Left colon (tissue), 2 donors: ENCODE data around the gene TRMT2A. TPM values are rescaled to one million over a fixed set of nuclear protein-coding genes. Genes with fewer than 3 reads are reported as not detected.
"Not testable (repeated sequence)": the region's sequence is repeated elsewhere in the genome, so short reads cannot be mapped to it uniquely, and the experiment has no call there.

Experiments used
- ATAC-seq: fragments of 200-7000 bp; cut with Tn5 transposase; one replicate; pipeline ENCODE4 v1.9.1; 2020; ENCODE audit warnings: mild to moderate bottlenecking, moderate library complexity
- DNase-seq, 2 donors: peaks; one replicate each; pipeline ENCODE4 v3.0.0-alpha.2; 2020
- intact Hi-C, 2 donors: fragments of 100-400 bp; cut with DNase I in 1 of 2; cut with micrococcal nuclease in 1 of 2; formaldehyde crosslinking; loops; one replicate each; pipeline versions ENCODE4 v1.11.2 to v1.14.0; 2022; cut with DNase I, micrococcal nuclease
- long read RNA-seq: library from polyadenylated mRNA; unstranded; transcript quantifications from one replicate; pipeline ENCODE4 v2.0.0, GENCODE V29; 2021
- total RNA-seq, 2 donors: library from RNA; stranded (reverse); fragmentation: NEBNext Ultra II Directional; extraction: Animal tissue kit (Norgen Biotek cat#: 25700); gene quantifications; one replicate each; pipeline ENCODE4 v1.2.1, GENCODE V29; 2021
- donor health status: DM: no; HTN: no; CAD: no.
- donor health status: DM: yes; HTN: yes; CAD: no.

The TRMT2A gene, protein sequence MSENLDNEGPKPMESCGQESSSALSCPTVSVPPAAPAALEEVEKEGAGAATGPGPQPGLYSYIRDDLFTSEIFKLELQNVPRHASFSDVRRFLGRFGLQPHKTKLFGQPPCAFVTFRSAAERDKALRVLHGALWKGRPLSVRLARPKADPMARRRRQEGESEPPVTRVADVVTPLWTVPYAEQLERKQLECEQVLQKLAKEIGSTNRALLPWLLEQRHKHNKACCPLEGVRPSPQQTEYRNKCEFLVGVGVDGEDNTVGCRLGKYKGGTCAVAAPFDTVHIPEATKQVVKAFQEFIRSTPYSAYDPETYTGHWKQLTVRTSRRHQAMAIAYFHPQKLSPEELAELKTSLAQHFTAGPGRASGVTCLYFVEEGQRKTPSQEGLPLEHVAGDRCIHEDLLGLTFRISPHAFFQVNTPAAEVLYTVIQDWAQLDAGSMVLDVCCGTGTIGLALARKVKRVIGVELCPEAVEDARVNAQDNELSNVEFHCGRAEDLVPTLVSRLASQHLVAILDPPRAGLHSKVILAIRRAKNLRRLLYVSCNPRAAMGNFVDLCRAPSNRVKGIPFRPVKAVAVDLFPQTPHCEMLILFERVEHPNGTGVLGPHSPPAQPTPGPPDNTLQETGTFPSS
- total RNA-seq: 10 to 100 TPM; 33.3 to 36.4 TPM
- long read RNA-seq, transcript TRMT2A-201 (12 exons, 2,964 nt): major isoform, 21 of 50 reads
- long read RNA-seq, partial matches to known transcripts: 6 of 50 reads
- long read RNA-seq, other reads (novel, unspliced or antisense): 17 of 50 reads

DNA sequence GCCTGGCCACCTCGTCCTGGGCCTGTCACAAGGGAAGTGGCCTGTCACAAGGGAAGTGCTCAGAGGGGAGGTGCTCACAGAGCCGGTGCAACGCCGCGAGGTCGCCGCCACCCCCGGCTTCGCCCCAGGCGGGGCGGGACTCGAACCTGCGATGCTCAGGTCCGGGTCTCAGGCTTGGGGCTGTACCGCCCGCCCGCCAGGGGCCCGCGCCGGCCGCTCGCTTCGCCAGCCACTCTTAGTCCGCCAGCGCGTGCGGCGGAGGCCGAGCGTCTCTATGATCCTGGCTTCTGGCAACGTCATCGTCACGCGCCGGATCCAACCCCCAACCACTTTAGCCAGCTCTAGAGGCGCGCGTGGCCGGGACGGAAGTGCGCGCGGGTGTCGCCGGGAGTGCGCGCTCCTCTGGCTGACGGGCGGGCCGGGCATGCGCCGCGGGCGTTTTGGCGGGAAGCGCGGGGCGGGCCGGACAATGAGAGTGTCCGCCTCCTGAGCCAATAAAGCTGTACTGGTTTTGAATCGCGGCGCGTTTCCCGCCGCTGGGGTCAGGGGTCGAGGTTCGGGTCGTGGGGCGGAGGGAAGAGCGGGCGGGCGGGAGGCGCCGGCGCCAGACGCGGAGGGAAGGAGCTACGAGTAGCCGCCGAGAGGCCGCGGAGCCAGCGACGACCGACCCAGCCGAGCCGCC lies at the start of gene TRMT2A:
Gene TRMT2A, minus strand, starts transcription at position 276 of the 682 bp plus-strand sequence. CDS start 320 bp downstream, outside the sequence.
- peak; percentile 97 to 99 for DNase-seq
- intact Hi-C loops: no loop called here
- ATAC-seq: peak; percentile 87

DNA sequence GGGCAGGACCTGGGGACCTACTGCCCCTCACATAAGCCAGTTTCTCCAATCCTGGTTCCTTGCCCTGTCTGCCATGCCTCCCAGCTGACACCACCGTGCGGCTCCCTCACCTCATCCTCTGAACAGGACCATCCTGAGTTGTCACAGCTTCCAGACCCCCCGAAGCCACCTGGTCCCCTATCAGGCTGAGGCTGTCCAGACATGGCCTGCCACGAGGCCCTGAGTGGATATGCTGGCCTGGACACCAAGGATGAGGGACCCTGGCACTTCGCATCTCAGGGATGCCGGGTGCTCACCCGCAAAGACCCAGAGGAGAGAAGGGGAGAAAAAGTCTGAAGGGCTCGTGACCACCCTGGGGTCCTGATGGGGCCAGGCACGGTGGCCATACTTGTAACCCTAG lies 49.7 kb upstream of the TRMT2A start:
- intact Hi-C loops: no loop called here
- no peak for ATAC-seq

DNA sequence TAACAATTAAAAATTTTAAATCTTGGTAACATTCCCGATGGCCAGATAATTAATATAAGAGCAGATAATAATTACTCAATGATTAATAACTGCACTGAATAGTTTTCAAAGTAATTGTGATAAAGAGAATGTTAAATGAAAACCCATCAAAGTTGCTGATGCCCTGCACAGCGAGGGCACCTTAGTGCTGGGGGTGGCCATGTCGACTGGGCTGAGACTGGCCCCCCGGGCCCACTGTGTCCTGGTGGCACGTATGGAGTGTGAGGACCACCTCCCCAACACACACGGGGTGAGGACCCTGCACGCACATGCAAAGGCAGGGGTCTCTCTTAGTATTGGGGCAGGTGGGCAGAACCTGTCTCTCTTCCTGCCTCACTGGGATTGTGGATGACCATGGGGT lies 48.9 kb upstream of the TRMT2A start:
- DNase-seq (no peak), ATAC-seq (no peak)
- intact Hi-C loops: no loop called here

More for the DNA sequence above, 49.7 kb upstream of the TRMT2A start:
- no peak for DNase-seq

DNA sequence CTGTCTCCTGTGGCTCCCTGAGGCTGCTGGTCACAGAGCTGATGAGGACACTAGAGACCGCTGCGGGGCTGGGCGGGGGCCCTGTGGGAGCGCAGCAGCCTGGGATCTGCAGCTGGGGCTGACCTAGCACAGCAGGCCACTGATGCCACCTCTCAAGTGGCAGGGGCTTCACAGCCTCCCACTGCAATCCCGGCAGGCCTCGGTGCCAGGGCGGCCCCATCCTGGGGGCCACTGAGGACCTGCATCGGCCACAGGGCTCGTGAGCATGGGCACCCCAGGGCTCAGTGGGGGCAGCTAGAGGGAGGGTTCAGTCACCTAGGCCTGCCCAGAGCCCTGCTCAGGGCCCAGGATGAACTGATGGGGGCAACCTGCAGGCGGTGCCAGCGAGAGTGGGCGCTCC lies 48.4 kb upstream of the TRMT2A start:
- intact Hi-C loops: no loop called here
- DNase-seq (no peak), ATAC-seq (no peak)

DNA sequence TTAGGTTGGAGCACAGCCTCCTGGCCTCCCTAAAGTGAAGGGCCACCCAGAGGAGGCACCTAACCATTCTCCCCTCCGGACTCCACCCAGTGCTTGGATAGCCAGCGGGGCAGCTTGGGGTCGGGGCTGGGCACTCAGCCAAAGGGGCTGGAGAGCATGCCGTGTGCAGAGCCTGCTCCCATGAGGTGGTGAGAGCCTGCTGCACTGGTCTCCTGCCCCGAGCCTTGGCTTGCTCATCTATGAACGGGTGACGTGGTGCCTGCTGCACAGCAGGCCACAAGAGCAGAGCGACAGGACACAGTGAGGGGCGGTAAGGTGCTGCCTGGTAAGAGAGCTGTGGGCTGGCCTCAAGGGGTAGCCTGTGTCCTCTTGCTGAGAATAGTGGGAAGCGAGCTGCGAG lies 47.8 kb upstream of the TRMT2A start:
- no peak for ATAC-seq
- intact Hi-C loops: no loop called here
- no peak for DNase-seq

DNA sequence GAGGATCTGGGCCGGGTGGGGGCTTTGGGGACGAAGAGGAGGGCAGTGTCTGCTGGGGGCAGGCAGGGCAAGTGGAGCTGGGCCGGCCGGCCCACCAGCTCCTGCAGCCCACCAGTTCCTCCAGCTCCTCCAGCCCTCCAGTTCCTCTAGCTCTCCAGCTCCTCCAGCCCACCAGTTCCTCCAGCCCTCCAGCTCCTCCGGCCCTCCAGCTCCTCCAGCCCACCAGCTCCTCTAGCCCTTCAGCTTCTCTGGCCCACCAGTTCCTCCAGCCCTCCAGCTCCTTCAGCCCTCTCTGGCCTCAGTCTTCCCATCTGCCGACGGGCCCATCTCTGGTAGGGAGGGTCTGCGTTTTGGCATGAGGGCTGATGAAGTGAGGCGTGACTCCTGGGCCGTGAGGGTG lies 43.0 kb upstream of the TRMT2A start:
- intact Hi-C loops: no loop called here
- no peak for ATAC-seq
- no peak for DNase-seq

DNA sequence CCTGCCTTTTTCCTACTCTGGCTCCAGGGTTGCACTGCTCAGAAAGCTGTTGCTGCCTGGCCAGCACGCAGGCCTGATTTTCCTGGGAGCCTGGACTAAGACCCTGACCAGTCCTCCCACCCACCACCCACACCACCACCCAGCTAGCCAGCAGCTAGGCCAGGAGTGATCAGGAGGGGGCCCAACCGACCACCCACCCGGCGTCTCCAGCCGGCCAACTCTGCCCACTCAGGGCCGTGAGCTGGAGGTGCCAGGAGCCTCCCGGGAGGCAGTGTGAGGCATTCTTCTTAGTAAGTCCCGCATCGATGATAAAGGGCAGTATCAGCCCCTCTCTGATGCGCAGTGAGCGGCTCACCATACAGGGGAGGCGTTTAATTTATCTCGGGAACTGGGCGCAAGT lies 42.5 kb upstream of the TRMT2A start:
- DNase-seq, ATAC-seq: not testable (repeated sequence)
- intact Hi-C loops: loop anchor here (5.0 kb wide), 3 partner anchors 108 to 128 kb away; partner anchors contain the start of gene RTN4R (in 1 of the 2)

DNA sequence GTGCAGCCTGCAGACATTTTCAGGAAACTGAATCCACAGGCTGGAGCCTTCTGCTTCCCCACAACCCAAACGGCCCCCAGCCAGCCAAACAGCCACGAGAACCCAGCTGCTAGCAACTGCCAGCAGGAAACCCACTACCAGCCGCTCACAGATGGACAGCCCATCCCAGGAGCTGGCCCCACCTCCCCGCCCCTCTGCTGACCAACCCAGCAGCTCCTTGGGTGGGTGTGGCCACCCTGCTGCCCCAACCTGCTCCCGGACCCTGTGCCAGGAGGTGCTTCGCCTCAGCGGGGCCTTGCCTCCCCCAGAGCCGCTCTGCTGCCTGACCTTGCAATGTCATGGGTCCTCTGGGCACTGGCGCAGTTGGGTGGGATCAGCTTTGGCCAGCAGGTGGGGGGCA lies 42.0 kb upstream of the TRMT2A start:
- intact Hi-C loops: loop anchor here (5.0 kb wide), 3 partner anchors 108 to 128 kb away; partner anchors contain the start of gene RTN4R (in 1 of the 2)
- ATAC-seq: no peak
- DNase-seq: no peak

DNA sequence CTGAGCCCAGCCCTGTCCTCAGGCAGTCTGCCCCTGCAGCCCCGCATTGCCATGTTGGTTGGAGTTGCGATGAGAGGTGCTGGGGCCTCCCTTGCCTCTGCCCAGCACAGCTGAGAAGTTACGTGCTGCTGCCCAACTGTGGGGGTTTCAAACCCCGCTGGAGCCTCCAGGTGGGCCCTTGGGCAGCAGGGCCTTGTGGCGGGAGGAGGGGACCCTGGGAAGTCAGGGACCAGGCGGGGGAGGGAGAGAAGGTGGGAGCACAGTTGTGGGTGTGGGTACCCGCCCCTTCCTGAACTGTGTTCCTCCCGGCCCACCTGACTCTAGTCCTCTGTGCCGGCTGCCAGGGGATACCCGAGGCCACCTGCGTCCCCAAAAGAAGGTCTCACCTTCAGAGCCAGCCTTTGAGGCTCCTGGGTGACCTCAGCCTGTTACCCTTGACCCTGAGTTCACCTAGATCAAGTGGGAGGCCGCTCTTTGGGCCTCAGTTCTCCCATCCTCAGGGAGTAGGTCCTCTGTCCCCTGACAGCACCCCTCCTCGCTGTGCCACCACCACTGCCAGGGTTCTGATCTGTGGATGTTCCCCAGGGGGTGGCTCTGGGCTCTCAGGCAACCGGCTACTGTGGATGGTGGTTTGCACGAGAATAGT lies 41.5 kb upstream of the TRMT2A start:
- DNase-seq: no peak
- intact Hi-C loops: loop anchor here (5.0 kb wide), 3 partner anchors 109 to 129 kb away; partner anchors contain the start of gene RTN4R (in 1 of the 2)
- ATAC-seq: no peak

DNA sequence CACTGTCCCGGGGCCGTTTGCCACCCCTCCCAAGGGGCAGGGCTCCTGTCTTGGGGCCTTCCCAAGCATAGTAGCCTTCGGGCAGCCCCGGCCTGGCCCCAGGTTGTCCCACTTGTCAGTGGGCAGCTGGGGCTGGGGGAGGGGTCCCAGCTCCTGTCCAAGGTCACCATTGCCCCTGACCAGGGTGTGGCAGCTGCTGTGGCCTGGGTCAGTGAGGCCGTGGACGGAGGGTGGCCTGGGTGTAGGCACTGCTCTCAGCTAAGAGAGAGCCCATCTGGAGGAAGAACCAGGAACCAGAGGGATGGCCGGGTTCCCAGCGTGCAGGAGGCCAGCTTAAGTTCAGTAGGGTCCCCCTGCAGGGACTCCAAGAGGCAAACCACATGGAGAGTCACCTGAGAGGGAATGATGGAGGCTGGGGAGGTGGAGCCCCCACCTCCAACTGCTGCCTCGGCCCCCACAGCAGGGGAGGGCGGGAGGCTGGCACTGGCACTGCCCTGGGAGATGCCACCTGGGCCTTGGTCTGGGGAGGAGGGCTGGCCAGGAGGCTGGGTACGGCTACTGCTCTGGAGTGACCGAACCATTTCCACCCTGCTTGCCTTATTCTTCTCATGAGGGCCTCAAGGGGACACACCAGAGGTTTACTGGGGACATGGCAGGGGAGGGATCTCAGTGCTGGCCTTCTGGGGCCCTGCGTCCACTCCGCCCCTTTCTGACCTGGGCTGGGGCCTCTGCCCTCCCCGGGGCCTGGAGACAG lies 40.6 kb upstream of the TRMT2A start:
- intact Hi-C loops: loop anchor here (5.0 kb wide), 3 partner anchors 110 to 130 kb away; partner anchors contain the start of gene RTN4R (in 1 of the 2)
- ATAC-seq: no peak
- no peak for DNase-seq

DNA sequence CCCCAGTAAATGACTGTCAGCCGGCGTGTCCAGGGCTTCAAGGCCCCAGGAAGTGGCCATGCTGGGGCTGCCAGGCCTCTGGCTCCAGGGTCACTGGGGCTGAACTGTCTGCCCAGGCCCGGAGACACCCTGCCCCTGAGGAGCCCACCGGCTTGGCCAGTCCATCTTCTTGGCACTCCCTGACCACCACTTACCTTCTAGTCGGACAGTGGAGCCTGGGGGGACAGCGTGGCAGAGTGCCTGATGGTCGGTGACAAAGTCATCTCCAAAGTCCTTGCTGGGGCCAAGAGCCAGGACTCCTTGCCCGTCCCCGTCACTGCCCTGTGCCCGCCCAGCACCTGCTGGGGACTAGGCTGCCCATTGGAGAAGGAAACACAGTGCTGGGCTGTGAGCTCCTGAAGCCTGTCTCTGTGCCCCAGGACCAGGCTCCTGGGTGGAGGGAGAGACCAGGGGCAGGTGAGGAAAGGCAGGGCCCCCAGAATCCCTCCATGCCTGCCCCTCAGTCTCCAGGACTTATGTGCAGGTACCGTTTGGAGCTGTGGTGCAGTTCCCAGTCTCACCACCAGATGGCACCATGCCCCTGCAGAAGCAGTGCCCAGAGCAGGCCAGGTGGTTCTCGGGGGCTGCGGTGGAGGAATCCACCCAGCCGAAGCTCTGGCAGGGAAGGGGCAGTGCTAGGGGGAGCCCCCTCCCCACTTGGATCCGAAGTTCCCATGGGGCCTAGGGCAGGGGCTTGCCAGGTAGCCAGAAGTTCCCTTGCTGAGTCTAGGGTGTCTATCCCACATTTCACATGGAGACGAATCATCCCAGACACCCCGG lies 39.8 kb upstream of the TRMT2A start:
- DNase-seq (peak; percentile 51 to 90), ATAC-seq (peak; percentile 66)
- intact Hi-C loops: loop anchor here (5.0 kb wide), 3 partner anchors 110 to 130 kb away; partner anchors contain the start of gene RTN4R (in 1 of the 2)

DNA sequence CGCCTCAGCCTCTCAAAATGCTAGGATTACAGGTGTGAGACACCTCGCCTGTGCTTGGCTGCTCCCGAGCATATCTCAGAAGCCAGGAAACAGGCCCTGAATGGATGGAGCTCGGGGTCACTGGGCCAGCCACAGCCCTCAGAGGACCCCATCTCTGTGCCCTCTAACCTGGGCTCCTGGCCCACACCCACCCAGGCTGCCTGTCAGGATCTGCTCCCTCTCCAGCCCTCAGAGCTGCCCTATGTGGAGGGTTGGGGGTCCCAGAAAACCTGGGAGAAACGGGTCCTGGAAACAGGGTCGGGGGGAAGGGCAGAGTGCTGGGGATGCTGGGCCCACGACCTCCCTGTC lies 39.0 kb upstream of the TRMT2A start:
- ATAC-seq: no peak
- DNase-seq: no peak
- intact Hi-C loops: loop anchor here (5.0 kb wide), 3 partner anchors 111 to 131 kb away; partner anchors contain the start of gene RTN4R (in 1 of the 2)

DNA sequence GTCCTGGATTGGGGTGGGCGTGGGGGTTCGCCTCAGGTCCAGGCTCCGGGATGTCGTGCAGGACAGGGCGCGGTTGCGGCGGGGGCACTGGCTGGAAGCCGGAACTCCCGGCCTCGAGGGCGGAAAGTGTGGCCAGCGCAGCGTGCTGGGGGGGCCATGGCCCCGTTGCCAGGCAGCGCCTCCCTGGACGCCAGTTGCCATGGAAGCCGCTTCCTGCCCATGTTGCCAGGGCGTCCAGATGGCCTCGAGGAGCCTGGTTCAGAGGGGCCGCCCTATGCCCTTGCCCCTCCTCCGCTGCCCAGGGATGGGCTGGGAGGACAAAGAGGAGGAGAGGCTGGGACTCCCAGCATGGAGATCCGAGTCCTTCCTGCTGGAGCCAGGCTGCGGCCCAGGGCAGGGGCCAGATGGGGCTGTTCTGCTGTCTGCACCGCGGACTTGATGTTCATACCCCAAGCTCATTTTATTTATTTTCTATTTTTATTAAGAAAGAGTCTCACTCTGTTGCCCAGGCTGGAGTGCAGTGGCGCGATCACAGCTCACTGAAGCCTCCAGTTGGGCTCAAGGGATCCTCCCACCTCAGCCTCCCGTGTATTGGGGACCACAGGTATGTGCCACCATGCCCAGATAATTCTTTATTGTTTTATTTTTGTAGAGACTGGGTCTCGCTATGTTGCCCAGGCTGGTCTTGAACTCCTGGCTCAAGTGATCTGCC lies 38.5 kb upstream of the TRMT2A start:
- peak; percentile 43 to 52 for DNase-seq
- intact Hi-C loops: loop anchor here (5.0 kb wide), 3 partner anchors 112 to 132 kb away; partner anchors contain the start of gene RTN4R (in 1 of the 2)
- peak; percentile 63 for ATAC-seq

DNA sequence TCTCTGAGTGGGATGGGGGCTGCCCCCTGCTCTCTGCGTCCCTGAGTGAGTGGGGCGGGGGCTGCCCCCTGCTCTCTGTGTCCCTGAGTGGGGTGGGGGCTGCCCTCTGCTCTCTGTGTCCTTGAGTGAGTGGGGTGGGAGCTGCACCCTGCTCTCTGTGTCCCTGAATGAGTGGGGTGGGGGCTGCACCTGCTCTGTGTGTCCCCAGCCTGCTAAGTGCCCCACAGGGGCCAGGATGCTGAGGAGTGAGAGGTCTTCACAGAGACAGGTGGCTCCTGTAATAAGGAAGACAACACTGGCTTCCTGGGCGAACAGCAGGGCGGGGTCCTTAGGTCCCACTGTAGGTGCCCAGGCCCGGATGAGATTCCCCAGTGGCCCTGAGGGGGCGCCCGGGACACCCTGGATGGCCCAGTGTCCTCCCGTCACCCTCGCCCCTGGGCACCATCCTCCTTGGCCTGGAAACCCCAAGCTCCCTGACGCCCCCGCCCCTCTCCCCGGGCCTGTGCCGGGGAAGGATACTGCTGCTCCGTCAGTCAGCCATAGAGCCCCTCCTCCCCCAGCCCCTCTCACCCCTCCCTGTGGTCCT lies 37.7 kb upstream of the TRMT2A start:
- DNase-seq: peak in 1 of 2 donors; percentile 52
- peak; percentile 72 for ATAC-seq

DNA sequence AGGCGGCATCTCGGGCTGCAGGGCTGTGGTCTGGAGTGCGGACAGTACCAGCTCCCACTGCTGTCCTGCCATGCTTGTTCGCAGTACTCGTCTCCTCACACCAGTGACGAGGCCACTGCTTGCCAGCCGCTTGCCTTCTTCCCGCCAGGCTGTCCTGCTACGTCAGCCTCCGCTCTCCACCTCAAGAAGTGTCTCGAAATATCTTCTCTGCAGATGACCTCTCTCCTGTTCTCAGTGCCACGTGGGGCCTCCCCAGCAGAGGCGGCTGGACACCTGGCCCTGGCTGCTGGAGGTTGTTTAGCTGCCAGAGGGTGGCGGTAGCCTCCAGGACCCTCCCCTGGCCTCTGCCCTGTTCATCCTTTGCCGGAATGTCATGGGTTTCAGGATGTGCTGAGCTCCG lies 36.9 kb upstream of the TRMT2A start:
- DNase-seq (no peak), ATAC-seq (no peak)
- intact Hi-C loops: no loop called here

More for the DNA sequence above, 37.7 kb upstream of the TRMT2A start:
- intact Hi-C loops: loop anchor here (5.0 kb wide), 3 partner anchors 113 to 133 kb away; partner anchors contain the start of gene RTN4R (in 1 of the 2)

DNA sequence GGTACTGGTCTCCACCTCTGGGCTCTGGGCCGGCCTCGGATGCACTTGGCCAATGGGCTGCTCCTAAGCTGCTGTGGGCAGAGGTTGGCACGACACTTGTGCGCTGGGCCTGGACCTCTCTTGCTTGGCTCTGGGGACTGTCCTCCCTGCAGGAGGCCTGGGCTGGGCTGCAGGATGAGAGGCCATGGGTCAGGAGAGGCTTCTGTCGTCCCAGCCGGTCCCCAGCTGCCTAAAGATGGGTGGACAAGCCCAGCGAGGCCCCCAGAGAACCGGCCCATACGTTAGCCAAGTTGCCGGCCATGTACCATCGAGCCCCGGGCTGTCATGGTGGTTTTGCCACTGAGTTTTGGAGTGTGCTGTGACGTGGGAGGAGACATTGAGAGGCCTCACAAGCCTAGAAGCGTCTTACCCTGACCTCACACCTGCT lies 35.5 kb upstream of the TRMT2A start:
- DNase-seq: no peak
- intact Hi-C loops: no loop called here
- no peak for ATAC-seq
